ENCODE results near the gene TRPT1. TPM values are rescaled to one million over a fixed set of nuclear protein-coding genes. Genes with fewer than 3 reads are reported as not detected.

Gene TRPT1
- total RNA-seq, 1 experiment from 2014 or later: 58.8 TPM

- H3K4me1 Mint-ChIP-seq: peaks cover 42% of the 10 kb centered on the region
- H3K27ac Mint-ChIP-seq: peak overlapping the region; percentile 45
- peaks cover 3% of the 10 kb centered on the region for H3K36me3 Mint-ChIP-seq
- DNase-seq (ENCODE audit: low spot score) (peak; percentile 67), ATAC-seq (no peak)
- H3K9me3 Mint-ChIP-seq: no peaks in the 10 kb centered on the region
- H3K4me3 Mint-ChIP-seq: peak overlapping the region; percentile 90
- ChIA-PET POLR2A (interaction anchor here (0.6 to 3.7 kb wide), 10 partner anchors 9 to 52 kb away, joined by 3 to 25 read pairs (median 4); partner anchors contain the start of genes FKBP2, NUDT22 and TRPT1), CTCF (interaction anchor here (0.5 to 5.3 kb wide), 22 partner anchors 10 to 1519 kb away, joined by 3 to 75 read pairs (median 12); partner anchors contain the start of genes CATSPERZ, CCDC88B, DNAJC4 and ESRRA)
- no peaks in the 10 kb centered on the region for H3K27me3 Mint-ChIP-seq (ENCODE audit: low read depth)
- no peak for TF ChIP-seq ETV6 (CRISPR knock-in tag; IDR thresholded peaks at IDR 0.05)
- TF ChIP-seq STAT6 (CRISPR knock-in tag; conservative IDR thresholded peaks at IDR 0.05; ENCODE audit: low read depth): no peak
- TF ChIP-seq FOXK1 (CRISPR knock-in tag; IDR thresholded peaks at IDR 0.05): no peak
- no peak for TF ChIP-seq ZNF232 (CRISPR knock-in tag; IDR thresholded peaks at IDR 0.05)
- TF ChIP-seq AR (CRISPR knock-in tag; IDR thresholded peaks at IDR 0.05): no peak
- TF ChIP-seq E2F5 (CRISPR knock-in tag; IDR thresholded peaks at IDR 0.05): 0 out of 2 replicates have a peak, but pooled peaks have one; percentile 49
- TF ChIP-seq OVOL2 (CRISPR knock-in tag; IDR thresholded peaks at IDR 0.05; ENCODE audit: borderline replicate concordance): no peak
- TF ChIP-seq CDX4 (CRISPR knock-in tag; IDR thresholded peaks at IDR 0.05; ENCODE audit: borderline replicate concordance): no peak
- no peak for TF ChIP-seq ZNF532 (CRISPR knock-in tag; IDR thresholded peaks at IDR 0.05; ENCODE audit: borderline replicate concordance)
- TF ChIP-seq NR3C1 (CRISPR knock-in tag; conservative IDR thresholded peaks at IDR 0.05; ENCODE audit: low read depth): no peak
- no peak for TF ChIP-seq IRF1 (CRISPR knock-in tag; IDR thresholded peaks at IDR 0.05)
- no peak for TF ChIP-seq ZNF317 (CRISPR knock-in tag; IDR thresholded peaks at IDR 0.05; ENCODE audit: borderline replicate concordance, low read depth)
- no peak for TF ChIP-seq PRDM15 (CRISPR knock-in tag; IDR thresholded peaks at IDR 0.05)
- TF ChIP-seq HMGA2 (CRISPR knock-in tag; IDR thresholded peaks at IDR 0.05): no peak
- TF ChIP-seq SOX15 (CRISPR knock-in tag; IDR thresholded peaks at IDR 0.05): no peak
- TF ChIP-seq ZNF671 (CRISPR knock-in tag; IDR thresholded peaks at IDR 0.05): no peak
Measured at GRCh38 chr11:64252003-64252872, 26.3 kb upstream of the TRPT1 start.
